Measurements from ENCODE around the gene HIBCH.

HIBCH gene

GRCh38 chr2:190214426-190215194 lies 105.0 kb downstream of the HIBCH start:
- TF ChIP-seq ZNF274 (IDR thresholded peaks at IDR 0.05; ENCODE audit: low read depth, low read length) = no peak
- H3K4me3 ChIP-seq (ENCODE audit: low read length) = no peak overlapping the region

GRCh38 chr2:190213441-190214335 lies 105.9 kb downstream of the HIBCH start:
- no peak overlapping the region for H3K4me3 ChIP-seq (ENCODE audit: low read length)
- no peak for TF ChIP-seq ZNF274 (IDR thresholded peaks at IDR 0.05; ENCODE audit: low read depth, low read length)

GRCh38 chr2:190210471-190210870 lies 109.2 kb downstream of the HIBCH start:
- no peak for TF ChIP-seq ZNF274 (IDR thresholded peaks at IDR 0.05; ENCODE audit: low read depth, low read length)
- no peak overlapping the region for H3K4me3 ChIP-seq (ENCODE audit: low read length)

GRCh38 chr2:190209559-190209958 lies 110.1 kb downstream of the HIBCH start:
- no peak for TF ChIP-seq ZNF274 (IDR thresholded peaks at IDR 0.05; ENCODE audit: low read depth, low read length)
- H3K4me3 ChIP-seq (ENCODE audit: low read length) = no peak overlapping the region

GRCh38 chr2:190207930-190208329 lies 111.7 kb downstream of the HIBCH start:
- no peak overlapping the region for H3K4me3 ChIP-seq (ENCODE audit: low read length)
- TF ChIP-seq ZNF274 (IDR thresholded peaks at IDR 0.05; ENCODE audit: low read depth, low read length) = no peak

- no peak overlapping the region for H3K4me3 ChIP-seq (ENCODE audit: low read length)
- TF ChIP-seq ZNF274 (IDR thresholded peaks at IDR 0.05; ENCODE audit: low read depth, low read length) = no peak
Measured at GRCh38 chr2:190205657-190206056, 114.0 kb downstream of the HIBCH start.

GRCh38 chr2:190202604-190203003 lies 117.0 kb downstream of the HIBCH start:
- no peak for TF ChIP-seq ZNF274 (IDR thresholded peaks at IDR 0.05; ENCODE audit: low read depth, low read length)
- no peak overlapping the region for H3K4me3 ChIP-seq (ENCODE audit: low read length)

GRCh38 chr2:190202018-190202417 lies 117.6 kb downstream of the HIBCH start:
- no peak overlapping the region for H3K4me3 ChIP-seq (ENCODE audit: low read length)
- TF ChIP-seq ZNF274 (IDR thresholded peaks at IDR 0.05; ENCODE audit: low read depth, low read length) = no peak

- H3K4me3 ChIP-seq (ENCODE audit: low read length) = no peak overlapping the region
- no peak for TF ChIP-seq ZNF274 (IDR thresholded peaks at IDR 0.05; ENCODE audit: low read depth, low read length)
Measured at GRCh38 chr2:190200603-190201002, 119.0 kb downstream of the HIBCH start.

- TF ChIP-seq ZNF274 (IDR thresholded peaks at IDR 0.05; ENCODE audit: low read depth, low read length) = no peak
- no peak overlapping the region for H3K4me3 ChIP-seq (ENCODE audit: low read length)
Measured at GRCh38 chr2:190199530-190199929, 120.1 kb downstream of the HIBCH start.

- no peak overlapping the region for H3K4me3 ChIP-seq (ENCODE audit: low read length)
- no peak for TF ChIP-seq ZNF274 (IDR thresholded peaks at IDR 0.05; ENCODE audit: low read depth, low read length)
Measured at GRCh38 chr2:190199109-190199508, 120.5 kb downstream of the HIBCH start.

GRCh38 chr2:190197143-190197720 lies 122.4 kb downstream of the HIBCH start:
- no peak for TF ChIP-seq ZNF274 (IDR thresholded peaks at IDR 0.05; ENCODE audit: low read depth, low read length)
- H3K4me3 ChIP-seq (ENCODE audit: low read length) = no peak overlapping the region

- no peak for TF ChIP-seq ZNF274 (IDR thresholded peaks at IDR 0.05; ENCODE audit: low read depth, low read length)
- no peak overlapping the region for H3K4me3 ChIP-seq (ENCODE audit: low read length)
Measured at GRCh38 chr2:190190507-190191162, 129.0 kb downstream of the HIBCH start.

- H3K4me3 ChIP-seq (ENCODE audit: low read length) = no peak overlapping the region
- TF ChIP-seq ZNF274 (IDR thresholded peaks at IDR 0.05; ENCODE audit: low read depth, low read length) = no peak
Measured at GRCh38 chr2:190188289-190188688, 131.3 kb downstream of the HIBCH start.
